ENCODE measurements around the gene KIF26A. TPM values are rescaled to one million over a fixed set of nuclear protein-coding genes. Genes with fewer than 3 reads are reported as not detected.
A peak's percentile ranks its signal among the peaks of the same experiment; 100 is the strongest.
"Not testable (repeated sequence)": the region's sequence is repeated elsewhere in the genome, so short reads cannot be mapped to it uniquely, and the experiment has no call there.

Gene KIF26A
- total RNA-seq, 1 donor from 2014 or later: 4.4 TPM

DNA sequence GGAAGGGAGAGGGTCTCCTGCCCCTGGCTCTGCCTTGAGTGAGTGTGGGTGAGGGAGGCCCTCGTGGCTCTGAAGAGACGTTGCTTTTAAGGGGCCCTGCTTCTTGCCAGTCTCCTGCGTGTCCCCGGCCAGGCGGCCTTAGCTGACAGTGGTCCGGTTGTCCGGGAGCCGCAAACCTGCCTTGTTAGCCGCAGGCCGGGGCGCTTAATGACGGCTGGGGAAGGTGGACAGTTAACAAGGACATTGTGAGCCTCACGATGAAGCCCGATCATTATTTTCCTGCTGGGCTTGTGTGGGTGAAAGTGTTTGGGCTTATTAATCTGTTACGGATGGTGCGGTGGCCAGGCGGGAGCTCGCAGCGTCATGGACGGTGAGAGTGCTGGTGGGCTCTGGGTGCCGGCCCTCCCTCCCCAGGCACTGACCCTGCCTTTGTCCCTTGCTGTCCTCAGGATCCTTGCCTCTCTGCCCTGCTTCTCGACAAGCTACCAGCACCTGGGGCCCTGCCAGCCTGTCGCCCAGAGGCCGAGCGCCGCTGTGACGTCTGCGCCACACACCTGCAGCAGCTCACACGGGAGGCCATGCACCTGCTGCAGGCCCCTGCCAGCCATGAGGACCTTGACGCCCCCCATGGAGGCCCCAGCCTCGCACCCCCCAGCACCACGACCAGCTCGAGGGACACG, 13.3 kb downstream of the KIF26A start:
- DNase-seq: no peak
- intact Hi-C loops (cut with DNase I): no loop called here
- TF ChIP-seq, protein P1, sequence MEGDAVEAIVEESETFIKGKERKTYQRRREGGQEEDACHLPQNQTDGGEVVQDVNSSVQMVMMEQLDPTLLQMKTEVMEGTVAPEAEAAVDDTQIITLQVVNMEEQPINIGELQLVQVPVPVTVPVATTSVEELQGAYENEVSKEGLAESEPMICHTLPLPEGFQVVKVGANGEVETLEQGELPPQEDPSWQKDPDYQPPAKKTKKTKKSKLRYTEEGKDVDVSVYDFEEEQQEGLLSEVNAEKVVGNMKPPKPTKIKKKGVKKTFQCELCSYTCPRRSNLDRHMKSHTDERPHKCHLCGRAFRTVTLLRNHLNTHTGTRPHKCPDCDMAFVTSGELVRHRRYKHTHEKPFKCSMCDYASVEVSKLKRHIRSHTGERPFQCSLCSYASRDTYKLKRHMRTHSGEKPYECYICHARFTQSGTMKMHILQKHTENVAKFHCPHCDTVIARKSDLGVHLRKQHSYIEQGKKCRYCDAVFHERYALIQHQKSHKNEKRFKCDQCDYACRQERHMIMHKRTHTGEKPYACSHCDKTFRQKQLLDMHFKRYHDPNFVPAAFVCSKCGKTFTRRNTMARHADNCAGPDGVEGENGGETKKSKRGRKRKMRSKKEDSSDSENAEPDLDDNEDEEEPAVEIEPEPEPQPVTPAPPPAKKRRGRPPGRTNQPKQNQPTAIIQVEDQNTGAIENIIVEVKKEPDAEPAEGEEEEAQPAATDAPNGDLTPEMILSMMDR (IDR thresholded peaks at IDR 0.05): no peak
- Histone ChIP-seq H3K4me1 (no peaks in the 10 kb centered on the region), H3K27ac (no peak overlapping the region), H3K27me3 (ENCODE audit: low read depth) (no peaks in the 10 kb centered on the region), H3K4me3 (no peak overlapping the region), H3K36me3 (no peaks in the 10 kb centered on the region), H3K9me3 (no peaks in the 10 kb centered on the region)
- ATAC-seq: no peak

DNA sequence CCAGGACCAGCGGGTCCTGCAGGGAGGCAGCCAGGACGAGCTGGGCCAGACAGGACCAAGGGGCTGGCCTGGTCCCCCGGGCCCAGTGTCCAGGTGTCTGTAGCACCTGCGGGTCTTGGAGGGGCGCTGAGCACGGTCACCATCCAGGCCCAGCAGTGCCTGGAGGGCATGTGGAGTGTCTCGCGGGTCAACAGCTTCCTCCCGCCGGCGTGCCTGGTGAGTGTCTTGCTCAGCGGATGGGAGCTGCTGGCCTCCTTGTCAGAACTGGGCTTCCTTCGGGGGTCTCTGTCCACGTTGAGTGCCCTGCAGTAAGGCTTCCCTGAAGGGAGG, 13.8 kb downstream of the KIF26A start:
- intact Hi-C loops (cut with DNase I): no loop called here
- no peak for DNase-seq

DNA sequence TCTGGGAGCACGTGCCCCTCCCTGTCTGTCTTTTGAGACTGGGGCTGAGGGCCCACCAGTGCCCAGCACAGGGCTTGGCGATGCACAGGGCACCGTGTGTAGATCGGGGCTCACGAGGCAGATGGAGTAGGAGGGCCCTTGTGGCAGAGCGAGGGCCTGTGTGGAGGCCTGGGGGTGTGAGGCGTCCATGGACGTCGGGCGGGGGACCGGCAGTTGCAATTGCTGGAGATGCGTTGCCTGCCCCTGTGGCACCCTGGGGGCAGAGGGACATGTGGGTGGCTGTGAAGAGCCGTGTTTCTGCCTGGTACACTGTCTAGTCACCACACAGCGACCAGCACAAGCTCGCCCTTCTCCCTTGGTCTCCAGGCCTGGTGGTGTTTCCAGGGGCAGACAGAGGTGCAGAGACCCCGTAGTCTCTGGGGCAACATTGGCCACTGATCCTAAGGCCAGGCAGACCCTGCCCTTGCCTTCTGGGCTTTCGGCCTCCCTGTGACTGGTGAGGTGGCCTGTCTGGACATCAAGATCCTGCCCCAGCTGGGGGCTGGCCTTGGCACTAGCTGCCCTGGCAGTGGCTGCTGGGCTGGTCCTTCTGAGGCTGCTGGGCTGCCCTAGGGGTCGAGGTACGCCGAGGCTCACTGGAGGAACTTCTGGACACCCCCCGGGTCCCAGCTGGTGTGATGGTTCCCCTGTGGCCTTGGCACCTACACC, 14.5 kb downstream of the KIF26A start:
- DNase-seq: no peak
- H3K27ac ChIP-seq: no peak overlapping the region

More for the DNA sequence above, 13.8 kb downstream of the KIF26A start:
- H3K27me3 ChIP-seq (ENCODE audit: low read depth): no peaks in the 10 kb centered on the region
- H3K4me3 ChIP-seq: no peak overlapping the region
- no peak overlapping the region for H3K27ac ChIP-seq
- no peaks in the 10 kb centered on the region for H3K36me3 ChIP-seq
- TF ChIP-seq, protein P1 (IDR thresholded peaks at IDR 0.05): no peak
- no peaks in the 10 kb centered on the region for H3K4me1 ChIP-seq
- ATAC-seq: no peak
- no peaks in the 10 kb centered on the region for H3K9me3 ChIP-seq

DNA sequence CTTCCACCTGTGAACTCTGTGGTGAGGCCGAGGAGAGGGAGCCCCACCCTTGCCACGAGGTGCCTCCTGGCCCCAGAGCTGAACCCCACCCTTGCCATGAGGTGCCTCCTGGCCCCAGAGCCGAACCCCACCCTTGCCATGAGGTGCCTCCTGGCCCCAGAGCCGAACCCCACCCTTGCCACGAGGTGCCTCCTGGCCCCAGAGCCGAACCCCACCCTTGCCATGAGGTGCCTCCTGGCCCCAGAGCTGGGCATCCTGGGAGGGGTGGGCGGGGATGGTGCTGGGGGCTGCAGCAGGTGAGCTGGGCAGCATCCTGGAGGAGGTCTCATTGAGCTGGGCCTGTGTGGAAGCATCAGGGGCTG, 15.0 kb downstream of the KIF26A start:
- DNase-seq; ATAC-seq; H3K27me3 ChIP-seq (ENCODE audit: low read depth); H3K4me1 ChIP-seq; H3K36me3 ChIP-seq; intact Hi-C loops (cut with DNase I); H3K9me3 ChIP-seq; H3K27ac ChIP-seq; H3K4me3 ChIP-seq: not testable (repeated sequence)

More for the DNA sequence above, 14.5 kb downstream of the KIF26A start:
- H3K27me3 ChIP-seq (ENCODE audit: low read depth): no peaks in the 10 kb centered on the region
- no peaks in the 10 kb centered on the region for H3K4me1 ChIP-seq
- no peak overlapping the region for H3K4me3 ChIP-seq
- no peaks in the 10 kb centered on the region for H3K36me3 ChIP-seq
- ATAC-seq: no peak
- intact Hi-C loops (cut with DNase I): no loop called here
- TF ChIP-seq, protein P1 (IDR thresholded peaks at IDR 0.05): no peak
- no peaks in the 10 kb centered on the region for H3K9me3 ChIP-seq

DNA sequence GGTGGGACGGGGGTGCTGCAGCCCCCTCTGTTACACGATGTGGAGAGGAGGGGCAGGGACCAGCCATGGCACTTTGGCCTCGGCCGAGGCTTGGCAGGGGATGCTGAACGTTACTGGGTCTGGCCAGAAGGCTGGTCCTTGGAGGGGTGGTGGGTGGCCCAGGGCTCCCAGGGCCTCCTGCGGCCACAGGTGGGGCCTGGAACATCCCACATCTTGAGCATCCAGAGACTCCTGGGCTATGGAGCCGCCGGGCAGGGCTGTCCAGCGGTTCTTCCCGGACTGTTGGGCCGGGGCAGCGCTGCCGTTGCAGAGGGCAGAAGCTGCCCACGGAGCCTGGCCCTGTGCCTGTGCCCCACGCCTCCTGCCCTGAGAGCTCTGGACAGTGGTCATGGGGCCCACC, 15.9 kb downstream of the KIF26A start:
- TF ChIP-seq, protein P1 (IDR thresholded peaks at IDR 0.05): no peak
- intact Hi-C loops (cut with DNase I): no loop called here
- no peak overlapping the region for H3K4me3 ChIP-seq
- no peak overlapping the region for H3K27ac ChIP-seq
- no peaks in the 10 kb centered on the region for H3K9me3 ChIP-seq
- DNase-seq (no peak), ATAC-seq (no peak)
- H3K36me3 ChIP-seq: no peaks in the 10 kb centered on the region
- H3K27me3 ChIP-seq (ENCODE audit: low read depth): no peaks in the 10 kb centered on the region
- no peaks in the 10 kb centered on the region for H3K4me1 ChIP-seq

DNA sequence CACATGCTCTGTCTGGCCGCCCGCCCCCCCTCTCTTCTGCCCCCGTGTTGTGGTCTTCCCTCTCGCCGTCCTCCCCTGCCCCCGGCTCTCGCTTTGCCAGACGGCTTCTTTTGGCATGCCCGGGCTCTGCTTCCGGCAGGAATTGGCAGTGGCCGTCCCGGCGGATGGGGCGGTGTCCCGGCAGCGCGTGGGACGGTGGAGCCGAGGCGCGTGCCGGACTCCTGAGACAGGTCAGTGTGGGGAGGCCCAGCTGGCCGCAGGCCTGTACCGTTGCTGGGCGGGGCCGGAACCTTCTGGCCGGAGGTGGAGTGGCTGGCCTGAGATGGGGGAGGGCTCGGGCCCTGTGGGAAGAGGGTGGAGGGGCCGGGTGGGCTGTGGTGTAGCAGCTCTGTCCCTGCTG, 17.1 kb downstream of the KIF26A start:
- intact Hi-C loops (cut with DNase I): no loop called here
- DNase-seq (no peak), ATAC-seq (peak in 1 of 2 donors; percentile 12)
- H3K27ac ChIP-seq: no peak overlapping the region
- H3K36me3 ChIP-seq: no peaks in the 10 kb centered on the region
- no peaks in the 10 kb centered on the region for H3K4me1 ChIP-seq
- H3K27me3 ChIP-seq (ENCODE audit: low read depth): no peaks in the 10 kb centered on the region
- no peaks in the 10 kb centered on the region for H3K9me3 ChIP-seq
- TF ChIP-seq, protein P1 (IDR thresholded peaks at IDR 0.05): no peak
- no peak overlapping the region for H3K4me3 ChIP-seq

Measured in lower lobe of right lung (tissue), 2 donors.